C4-2B (cell line): Measurements from ENCODE around the gene TGFBR2.

Experiments
- CTCF ChIP-seq: fragments of 450-650 bp; conservative IDR thresholded peaks from 2 replicates; pipeline ENCODE4 v1.5.1; 2017; ENCODE audit warnings: mild to moderate bottlenecking
- ZFX ChIP-seq: fragments of 450-650 bp; IDR thresholded peaks from 2 replicates; pipeline ENCODE4 v1.6.1; 2017

- no peak for TF ChIP-seq CTCF
- no peak for TF ChIP-seq ZFX
Measured at GRCh38 chr3:30581067-30581585, 25.3 kb upstream of the TGFBR2 start.
